Activated gamma-delta T cell treated with anti-CD3 and anti-CD28 coated beads, Interleukin-2, amount 50 U/mL, for 16 hours (primary cell): ENCODE measurements around the gene LYZL6.
A peak's percentile ranks its signal among the peaks of the same experiment; 100 is the strongest.

ENCODE experiments used
- DNase-seq: peaks from one replicate; pipeline ENCODE4 v3.0.0-alpha.2; 2020; ENCODE audit warnings: low read depth

LYZL6 gene, protein sequence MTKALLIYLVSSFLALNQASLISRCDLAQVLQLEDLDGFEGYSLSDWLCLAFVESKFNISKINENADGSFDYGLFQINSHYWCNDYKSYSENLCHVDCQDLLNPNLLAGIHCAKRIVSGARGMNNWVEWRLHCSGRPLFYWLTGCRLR

DNA sequence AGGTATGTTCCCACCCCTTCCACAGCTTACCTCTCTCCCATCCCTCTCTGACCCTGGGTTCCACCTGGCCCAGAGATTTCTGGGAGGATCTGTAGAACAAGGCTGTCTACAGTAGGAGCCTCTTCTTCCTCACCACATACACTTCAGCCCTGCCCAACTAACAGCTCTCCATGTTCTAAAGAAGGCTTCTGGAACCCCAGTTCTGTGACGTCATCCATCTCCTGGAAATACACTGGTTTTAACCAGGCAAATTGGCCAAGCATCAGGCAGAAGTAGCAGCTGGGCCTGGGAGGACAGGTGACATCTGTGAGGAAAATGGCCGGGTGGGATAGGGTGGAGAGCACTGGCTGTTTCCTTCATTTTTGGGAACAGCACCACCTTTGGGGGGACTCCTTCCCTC, at the start of gene LYZL6:
LYZL6 (minus strand) TSS at position 177 of the 400 bp plus-strand sequence. CDS start 4,357 bp downstream, outside the sequence.
- no peak for DNase-seq

DNA sequence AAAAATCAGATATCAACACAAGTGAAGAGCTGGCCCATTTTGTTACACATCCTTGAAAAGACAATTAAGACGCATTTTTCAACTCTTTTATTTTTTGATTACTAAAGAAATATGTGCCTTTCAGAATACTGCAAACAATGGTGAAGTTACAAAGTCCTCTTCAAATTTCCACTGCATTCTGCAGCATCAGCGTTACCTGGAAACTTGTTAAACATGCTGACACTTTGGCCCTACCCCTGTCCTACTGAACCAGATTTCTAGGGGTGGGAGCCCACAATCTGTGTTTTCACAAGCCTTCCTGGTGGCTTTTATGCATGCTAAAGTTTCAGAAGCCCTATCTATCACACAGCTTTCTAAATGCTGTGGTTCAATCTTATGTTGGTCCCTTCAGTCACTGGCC, 47.6 kb upstream of the LYZL6 start:
- no peak for DNase-seq

DNA sequence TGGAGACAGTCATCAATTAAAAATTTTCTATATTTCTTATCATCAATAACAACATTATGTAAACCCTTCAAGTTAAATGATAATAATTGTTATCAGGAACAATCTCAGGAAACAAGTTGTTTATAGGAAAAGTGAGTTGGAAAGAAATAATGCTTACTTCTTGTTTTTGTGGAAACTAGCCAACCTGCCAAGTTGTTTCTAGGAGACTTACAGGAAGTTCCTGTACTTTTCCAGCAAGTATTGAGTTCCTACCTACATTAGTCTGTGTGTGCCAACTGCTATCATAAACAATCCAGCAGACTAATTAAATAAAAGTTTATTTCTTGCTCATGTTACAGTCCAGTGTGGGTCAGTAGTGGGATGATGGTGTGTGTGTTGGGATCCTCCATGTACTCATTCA, 44.7 kb upstream of the LYZL6 start:
- no peak for DNase-seq

DNA sequence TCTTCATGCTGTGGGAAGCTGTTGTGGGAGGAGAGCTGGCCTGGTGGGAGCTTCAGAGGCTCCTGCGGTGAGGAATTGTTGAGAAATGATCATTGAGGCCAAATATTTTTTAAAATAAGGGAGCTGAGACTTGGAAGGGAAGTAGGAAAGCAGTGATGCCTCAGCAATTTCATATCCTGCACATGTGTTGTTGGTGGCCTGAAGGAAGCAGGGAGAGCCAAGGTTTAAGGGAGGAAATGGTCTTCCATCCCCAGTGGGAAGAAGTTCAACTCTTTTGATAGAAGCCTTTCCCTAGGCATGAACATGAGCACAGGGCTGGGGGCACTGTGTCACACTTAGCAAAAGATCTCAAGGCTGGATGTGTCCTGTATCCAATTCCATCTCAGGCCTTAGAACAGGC, 43.1 kb upstream of the LYZL6 start, which contains the start of gene CCL14:
CCL14 (minus strand) TSS at position 87 of the 400 bp plus-strand sequence; CDS start at position 7, 80 bp downstream.
- DNase-seq = no peak

DNA sequence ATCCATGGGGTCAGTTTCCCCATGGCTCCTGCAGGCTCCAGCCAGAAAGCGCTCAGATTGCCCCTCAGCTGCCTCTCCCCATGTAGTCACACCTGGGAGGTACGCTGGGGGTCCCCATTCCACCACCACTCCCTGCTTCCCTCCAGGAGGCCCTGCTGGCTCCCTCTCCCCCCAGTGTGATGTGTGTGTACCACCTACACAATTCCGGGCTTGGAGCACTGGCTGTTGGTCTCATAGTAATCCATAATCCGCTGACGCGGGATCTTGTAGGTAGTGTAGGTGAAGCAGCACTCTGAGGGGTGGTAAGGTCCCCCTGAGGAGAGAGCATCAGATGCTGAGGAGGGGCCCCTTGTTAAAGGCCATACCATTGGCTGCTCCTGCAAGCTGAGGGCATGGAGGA, 40.6 kb upstream of the LYZL6 start:
- DNase-seq = no peak

DNA sequence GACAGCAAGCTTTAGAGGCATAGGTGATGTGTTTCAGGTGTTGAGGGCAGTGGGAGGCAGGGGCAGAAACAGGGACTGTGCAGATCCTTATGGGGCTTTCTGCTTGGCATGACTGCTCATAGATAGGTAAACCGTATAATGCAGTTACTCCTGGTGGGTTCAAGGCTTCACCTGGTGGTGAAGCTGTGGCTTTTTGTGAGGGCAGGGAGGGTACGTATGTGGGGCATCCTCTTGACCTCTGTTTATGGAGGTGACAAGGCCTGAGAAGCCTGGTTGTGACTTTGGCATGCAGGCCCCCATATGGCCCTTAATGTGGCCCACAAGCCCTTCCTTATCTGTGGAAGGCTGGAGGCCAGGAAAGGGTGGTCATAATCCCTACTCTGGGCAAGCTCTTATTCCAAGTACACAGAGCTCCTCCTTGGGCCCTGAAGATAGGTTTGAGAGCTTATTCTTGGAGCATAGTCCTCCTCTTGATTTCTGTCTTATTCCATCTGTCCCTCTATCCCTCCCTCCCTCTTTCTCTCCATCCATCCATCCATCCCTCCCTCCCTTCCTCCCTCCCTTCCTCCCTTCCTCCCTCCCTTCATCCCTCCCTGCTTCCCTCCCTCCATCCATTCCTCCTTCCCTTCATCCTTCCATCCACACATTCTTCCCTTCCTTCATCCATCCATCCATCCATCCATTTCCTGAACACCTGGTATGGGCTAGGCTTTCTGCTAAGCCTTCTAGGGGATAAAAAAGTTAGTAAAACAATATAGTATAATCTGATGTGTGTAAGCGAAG, 39.1 kb upstream of the LYZL6 start:
- DNase-seq = no peak

DNA sequence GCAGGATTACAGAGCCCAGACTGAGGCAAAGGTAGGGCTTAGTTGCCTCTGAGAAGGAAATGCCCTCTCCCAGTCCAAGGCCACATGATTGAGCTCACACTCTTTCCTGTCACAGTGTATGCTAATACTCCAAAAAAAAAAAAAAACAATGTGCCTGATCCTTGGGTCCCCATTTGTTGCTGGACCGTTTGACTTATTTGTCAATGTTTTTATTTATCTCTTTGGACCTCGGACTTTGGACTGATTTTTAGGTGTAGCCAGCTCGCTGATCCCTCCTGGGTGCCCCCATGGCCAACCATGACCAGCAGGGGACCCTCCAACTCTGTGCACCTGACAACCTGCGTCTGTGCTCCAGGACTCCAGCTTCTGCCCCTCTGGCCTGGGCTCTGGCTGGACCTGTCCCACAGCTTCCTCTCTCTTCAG, 38.4 kb upstream of the LYZL6 start:
- DNase-seq = no peak

DNA sequence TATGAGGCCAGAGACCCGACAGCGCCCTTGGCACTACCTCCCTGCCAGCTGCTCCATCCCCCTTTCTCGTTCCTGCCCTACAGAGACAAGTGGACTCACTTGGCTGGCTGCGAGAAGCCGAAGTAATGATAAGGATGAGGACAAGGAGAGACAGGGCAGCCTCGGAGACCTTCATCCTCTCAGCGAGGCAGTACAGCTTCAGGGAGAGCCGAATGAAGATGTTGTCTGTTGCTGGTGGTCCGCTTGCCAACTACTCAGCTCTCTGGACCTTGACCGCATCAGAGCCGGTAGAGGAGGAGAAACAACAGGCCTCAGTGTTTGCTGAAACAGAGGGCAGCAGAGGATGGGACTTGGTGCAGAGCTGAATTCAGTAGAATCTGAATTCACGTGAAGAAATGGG, 37.7 kb upstream of the LYZL6 start, which contains the start of gene CCL16:
CCL16 (minus strand) TSS at position 252 of the 400 bp plus-strand sequence; CDS start at position 175, 77 bp downstream.
- DNase-seq = no peak

DNA sequence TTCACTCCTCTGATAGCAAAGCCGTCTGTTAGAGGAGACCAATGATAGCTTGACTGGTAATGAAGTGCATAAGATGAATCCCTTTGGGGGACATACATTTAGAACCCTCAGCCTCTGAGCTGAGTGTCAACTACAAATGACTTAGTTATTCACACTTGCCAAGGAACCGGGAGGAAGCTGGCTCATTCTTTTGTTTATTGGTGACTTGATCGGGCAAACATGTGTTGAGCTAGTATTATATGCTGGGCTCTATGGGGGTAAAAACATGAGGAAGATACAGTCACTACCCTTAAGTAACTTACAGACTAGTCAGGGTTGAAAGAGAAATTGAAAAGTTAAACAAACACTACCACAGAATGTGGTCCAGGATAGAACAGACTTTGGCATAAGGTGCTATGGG, 34.8 kb upstream of the LYZL6 start:
- no peak for DNase-seq

DNA sequence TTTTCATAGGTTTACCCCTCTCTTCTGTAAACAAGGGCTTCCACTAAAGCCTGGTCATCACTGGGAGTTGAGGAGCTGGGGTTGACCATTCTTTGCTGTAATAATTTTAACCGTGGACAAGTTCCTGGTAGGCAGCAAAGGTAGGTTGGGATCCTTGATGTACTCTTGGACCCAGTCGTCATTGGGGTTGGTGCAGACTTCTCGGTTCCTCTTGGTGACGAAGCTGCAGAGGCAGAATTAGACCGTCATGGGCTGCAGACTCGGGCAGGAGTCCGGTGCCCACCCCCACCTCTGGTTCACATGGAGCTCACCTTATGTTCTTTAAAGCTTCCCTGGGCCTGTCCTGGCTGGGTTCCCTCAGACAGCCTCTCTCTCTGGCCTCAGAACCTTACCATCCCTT, 34.0 kb upstream of the LYZL6 start:
- no peak for DNase-seq

DNA sequence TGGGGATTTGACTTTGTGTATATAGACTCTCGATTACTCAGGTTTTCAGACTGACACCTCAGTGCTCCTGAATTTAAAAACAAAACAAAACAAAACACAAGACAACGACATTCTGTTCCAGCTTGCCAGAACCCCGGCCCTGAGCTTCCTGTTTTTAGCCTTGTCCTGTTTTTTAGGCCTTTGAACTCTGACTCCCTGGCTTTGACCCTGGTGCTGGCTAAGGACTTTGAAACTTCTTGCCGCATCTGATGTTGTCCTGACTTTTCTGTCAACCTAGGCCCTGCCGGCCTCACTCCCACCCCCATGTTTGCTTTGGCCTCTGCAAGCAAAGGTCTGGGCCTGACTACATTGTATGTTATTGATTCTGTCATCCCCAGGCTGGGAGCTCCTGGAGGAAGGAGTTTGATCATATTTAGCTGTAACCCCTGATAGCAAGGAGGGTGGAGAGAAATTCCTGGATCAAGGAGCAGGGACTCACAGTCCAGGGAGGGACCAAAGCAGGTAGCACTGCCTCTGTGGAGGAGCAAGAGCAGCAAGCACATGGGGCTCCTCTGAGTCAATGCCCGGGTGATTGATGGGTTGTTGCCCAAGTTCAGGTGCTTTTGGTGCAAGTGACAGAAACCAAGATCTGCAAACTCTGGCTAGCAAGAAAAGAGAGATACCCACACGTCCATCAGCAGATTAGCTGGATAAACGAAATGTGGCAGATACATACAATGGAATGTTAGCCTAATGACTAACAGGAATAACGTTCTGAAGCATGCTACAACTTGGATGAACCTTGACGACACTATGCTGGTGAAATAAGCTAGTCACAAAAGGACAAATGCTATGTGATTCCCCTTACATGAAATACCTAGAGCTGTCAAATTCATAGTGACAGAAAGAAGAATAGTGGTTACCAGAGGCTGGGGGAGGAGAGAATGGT, 30.1 kb upstream of the LYZL6 start:
- no peak for DNase-seq

DNA sequence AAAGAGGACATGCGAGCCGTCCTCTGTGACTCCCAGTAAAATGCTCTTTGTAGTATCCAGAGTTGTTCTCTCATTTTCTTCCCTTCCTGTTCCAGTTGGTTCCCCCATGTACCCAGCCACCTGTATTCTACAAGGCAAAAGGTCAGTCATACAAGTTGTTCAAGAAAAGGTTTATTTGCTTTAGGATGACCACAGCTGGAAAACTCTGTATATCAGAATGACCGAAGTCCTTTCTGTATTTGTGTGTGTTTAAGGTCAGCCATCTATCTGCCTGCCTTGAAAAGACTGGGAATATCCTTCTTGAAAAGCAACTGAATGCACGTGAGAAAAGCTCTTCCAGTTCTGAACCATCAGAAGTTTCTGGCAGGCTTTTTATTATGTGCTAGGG, 29.4 kb upstream of the LYZL6 start:
- DNase-seq = no peak

DNA sequence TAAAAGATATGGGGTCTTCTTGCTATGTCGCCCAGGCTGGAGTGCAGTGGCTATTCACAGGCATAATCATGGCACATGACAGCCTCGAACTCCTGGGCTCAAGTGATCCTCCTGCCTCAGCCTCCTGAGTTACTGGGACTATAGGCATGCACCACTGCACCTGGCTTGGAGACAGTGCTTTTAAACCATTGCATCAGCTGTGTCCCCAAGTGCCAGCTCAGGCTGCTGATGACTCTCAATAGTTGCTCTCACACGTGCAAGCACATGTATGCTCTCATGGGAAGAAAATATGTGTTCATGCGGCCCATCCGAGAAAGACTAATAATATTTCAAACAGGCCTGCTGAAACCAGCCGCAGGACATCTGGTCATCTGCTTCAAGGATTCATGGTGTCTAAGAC, 29.0 kb upstream of the LYZL6 start:
- no peak for DNase-seq

DNA sequence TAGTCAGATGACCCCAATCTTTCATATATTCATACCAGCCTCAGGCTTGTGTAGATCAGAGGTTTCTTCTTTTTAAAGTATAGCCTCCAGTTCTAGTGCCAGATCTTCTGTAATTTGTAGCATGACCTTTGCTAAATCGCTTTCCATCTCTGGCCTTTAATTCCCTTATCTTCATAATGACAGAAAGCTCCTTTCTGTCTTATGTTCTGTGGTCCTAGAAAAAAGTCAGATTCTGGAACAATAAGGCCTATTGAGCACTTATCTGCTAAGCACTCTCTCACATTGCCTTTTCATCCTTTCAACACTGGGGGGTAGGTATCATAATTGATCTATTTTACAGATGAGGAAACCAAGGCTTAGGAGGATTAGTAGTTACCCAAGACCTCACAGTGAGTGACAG, 28.6 kb upstream of the LYZL6 start:
- DNase-seq = no peak

DNA sequence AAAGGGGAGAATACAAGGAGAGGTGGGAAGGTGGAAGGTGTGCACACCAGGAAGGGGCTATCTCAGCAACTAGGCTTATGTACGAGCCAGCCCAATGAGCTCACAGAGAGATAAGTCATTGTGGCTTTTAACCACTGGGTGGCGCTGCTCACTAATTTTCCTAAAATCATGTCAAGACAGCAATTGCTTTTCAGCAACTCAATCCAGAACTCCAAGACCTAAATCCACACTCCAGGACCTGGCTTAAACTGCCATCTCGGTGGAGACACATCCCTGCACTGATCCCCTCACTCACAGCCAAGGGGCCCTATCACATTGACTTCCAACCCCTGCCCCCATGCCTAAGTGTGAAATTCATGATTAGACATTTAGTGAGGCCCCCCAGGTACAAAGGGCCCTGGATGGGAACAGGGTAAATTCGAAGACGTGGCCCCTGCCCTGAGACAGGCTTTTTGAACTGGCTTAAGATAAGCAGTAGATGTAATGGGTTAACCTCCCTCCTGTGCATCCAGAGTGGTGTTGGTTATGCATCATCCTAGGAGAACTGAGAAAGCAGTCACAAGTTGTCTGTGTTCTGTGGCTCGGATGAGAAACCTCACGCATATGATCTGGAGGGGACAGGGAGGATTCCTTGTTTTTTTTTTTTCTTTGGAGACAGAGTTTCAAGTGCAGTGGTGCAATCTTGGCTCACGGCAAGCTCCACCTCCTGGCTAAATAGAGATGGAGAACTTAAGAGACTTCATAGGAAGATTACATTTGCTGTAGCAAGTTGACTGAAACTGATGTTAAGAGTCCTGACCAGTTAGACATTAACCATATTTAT, 26.3 kb upstream of the LYZL6 start:
- peak; percentile 75 for DNase-seq

DNA sequence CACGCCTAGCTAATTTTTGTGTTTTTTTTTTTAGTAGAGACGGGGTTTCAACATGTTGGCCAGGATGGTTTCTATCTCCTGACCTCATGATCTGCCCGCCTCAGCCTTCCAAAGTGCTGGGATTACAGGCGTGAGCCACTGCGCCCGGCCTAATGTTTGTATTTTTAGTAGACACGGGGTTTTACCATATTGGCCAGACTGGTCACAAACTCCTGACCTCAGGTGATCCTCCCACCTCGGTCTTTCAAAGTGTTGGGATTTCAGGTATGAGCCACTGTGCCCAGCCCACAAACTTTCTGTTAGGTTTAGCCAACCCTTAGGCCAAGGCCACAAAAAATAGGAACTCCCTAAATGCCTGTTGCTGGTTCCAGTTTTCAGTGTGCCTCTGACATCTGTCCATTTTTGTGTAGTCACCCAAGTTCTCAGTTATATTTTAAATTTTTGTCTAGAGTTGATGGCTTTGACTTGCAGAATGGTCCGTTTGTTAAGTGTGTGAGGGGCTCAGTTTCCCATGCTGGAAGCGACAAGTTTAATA, 25.1 kb upstream of the LYZL6 start:
- no peak for DNase-seq

DNA sequence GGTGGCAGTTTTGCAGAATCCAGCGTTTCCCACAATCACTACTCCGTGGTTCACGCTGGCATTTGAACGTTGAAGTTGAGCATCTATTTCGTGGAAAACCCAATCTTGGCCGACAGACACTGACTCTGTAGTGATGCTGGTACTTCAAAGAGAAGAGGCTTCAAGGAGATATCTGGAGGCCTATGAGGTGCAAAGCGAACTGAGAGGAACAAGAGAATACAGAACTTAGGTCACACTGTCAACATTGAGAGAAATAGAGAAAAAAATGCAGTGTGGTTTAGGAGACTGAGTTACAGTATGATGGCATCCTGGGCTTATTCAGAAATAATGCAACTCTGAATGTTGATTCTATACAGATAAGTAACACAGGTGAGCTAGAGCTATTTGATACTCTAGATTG, 21.8 kb upstream of the LYZL6 start:
- DNase-seq = no peak

DNA sequence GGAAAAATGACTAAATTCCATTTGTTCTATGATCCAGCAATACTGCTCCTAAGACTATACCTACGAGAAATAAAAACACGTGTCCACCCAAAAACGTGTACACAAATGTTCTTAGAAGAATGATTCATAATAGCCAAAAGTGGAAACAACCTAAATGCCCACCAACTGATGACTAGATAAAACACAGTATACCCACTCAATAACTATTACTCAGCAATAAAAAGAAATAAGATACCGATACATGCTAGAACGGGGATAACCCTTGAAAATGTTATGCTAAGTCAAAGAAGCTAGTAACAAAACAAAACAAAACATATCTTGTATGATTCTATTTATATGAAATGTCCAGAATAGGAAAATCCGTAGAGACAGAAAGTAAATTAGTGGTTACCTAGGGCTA, 20.1 kb upstream of the LYZL6 start:
- no peak for DNase-seq

DNA sequence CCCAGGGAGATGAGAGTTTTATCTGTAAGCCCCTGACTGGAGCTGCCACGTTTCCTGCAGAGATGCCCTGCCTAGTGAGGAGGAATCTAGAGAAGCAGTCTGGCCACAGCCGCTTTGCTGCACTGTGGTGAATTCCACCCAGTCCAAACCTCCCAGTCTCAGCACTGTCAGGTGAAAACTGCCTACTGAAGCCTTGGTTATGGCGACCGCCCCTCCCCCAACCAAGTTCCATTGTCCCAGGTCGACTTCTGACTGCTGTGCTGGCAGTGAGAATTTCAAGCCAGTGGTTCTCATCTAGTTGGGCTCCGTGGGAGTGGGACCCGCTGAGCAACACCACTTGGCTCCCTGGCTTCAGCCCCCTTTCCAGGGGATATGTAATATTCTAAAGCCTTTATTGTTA, 10.2 kb upstream of the LYZL6 start:
- DNase-seq = no peak

DNA sequence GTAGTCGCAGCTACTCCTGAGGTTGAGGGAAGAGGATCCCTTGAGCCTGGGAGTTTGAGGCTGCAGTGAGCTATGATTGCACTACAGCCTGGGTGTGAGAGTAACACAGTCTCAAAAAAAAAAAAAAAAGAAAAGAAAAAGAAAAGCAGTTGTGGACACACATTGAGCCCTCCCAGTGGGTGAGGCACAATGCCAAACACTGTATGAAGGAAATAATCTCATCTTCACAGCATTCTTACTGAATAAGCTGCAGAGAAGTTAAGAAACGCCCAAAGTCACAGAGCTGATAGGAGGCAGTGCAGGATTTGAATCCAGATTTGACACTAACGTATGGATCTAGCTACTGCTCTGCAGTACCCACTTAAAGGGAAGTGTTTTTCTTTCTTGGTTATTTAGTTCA, 5.9 kb upstream of the LYZL6 start:
- DNase-seq = no peak

DNA sequence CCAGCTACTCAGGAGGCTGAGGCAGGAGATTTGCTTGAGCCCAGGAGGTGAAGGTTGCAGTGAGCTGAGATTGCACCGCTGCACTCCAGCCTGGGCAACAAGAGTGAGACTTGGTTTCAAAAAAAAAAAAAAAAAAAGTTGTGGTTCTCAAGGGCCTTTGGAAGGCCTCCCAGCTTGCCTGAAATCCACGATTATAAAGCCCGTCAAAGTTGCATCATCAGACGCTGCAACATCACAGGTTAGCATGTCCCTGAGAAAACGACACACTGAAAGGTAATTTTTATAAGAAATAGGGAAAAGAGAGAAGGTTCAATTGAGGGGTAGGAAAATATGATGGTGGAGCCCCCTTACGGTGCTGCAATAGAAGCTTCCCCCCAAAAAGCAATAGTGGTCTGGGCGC, 4.6 kb upstream of the LYZL6 start:
- DNase-seq = no peak
